AG09309 (cell line): ENCODE results near the gene KITLG.

ENCODE experiments used
- DNase-seq: peaks from one replicate; pipeline ENCODE4 v3.0.0-alpha.2; 2010; ENCODE audit warnings: low read depth
- H3K4me3 ChIP-seq: 2 replicates; pipeline ENCODE4 v1.5.1; 2011; ENCODE audit warnings: mild to moderate bottlenecking, low read depth, low read length, moderate library complexity; ENCODE audit not compliant: control insufficient read depth
- TF ChIP-seq, protein P1 (sequence below): IDR thresholded peaks from 2 replicates; pipeline ENCODE4 v1.5.1; 2011; ENCODE audit warnings: mild to moderate bottlenecking, low read depth, low read length, inconsistent platforms; ENCODE audit not compliant: insufficient read depth, control insufficient read depth; ENCODE audit errors: missing control alignments

The KITLG gene

GRCh38 chr12:88572781-88573549 is 7.3 kb downstream of the KITLG start:
- TF ChIP-seq, protein P1, sequence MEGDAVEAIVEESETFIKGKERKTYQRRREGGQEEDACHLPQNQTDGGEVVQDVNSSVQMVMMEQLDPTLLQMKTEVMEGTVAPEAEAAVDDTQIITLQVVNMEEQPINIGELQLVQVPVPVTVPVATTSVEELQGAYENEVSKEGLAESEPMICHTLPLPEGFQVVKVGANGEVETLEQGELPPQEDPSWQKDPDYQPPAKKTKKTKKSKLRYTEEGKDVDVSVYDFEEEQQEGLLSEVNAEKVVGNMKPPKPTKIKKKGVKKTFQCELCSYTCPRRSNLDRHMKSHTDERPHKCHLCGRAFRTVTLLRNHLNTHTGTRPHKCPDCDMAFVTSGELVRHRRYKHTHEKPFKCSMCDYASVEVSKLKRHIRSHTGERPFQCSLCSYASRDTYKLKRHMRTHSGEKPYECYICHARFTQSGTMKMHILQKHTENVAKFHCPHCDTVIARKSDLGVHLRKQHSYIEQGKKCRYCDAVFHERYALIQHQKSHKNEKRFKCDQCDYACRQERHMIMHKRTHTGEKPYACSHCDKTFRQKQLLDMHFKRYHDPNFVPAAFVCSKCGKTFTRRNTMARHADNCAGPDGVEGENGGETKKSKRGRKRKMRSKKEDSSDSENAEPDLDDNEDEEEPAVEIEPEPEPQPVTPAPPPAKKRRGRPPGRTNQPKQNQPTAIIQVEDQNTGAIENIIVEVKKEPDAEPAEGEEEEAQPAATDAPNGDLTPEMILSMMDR: no peak
- no peak overlapping the region for H3K4me3 ChIP-seq
- DNase-seq: no peak

DNA sequence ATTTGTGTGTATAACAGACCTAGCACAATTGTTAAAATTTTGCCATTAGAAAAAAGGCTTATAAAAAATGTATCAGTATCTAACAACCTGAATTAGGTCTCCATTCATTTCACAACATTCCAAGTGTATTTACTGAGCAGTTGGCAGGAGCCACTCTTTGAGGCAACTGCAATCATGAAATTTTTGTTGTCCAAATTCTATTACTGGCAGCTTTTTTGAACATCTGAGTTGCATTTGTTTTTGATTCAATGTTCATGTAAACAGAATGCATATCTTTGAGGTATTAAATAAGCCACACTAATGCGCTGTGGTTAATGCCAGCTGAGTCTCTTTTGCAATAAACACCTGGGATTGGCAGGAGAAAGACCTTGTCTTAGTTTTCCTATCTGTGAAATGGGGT is 8.7 kb downstream of the KITLG start:
- no peak overlapping the region for H3K4me3 ChIP-seq
- TF ChIP-seq, protein P1: no peak
- no peak for DNase-seq

GRCh38 chr12:88570103-88570502 is 10.2 kb downstream of the KITLG start:
- no peak for DNase-seq
- TF ChIP-seq, protein P1: no peak
- no peak overlapping the region for H3K4me3 ChIP-seq

DNA sequence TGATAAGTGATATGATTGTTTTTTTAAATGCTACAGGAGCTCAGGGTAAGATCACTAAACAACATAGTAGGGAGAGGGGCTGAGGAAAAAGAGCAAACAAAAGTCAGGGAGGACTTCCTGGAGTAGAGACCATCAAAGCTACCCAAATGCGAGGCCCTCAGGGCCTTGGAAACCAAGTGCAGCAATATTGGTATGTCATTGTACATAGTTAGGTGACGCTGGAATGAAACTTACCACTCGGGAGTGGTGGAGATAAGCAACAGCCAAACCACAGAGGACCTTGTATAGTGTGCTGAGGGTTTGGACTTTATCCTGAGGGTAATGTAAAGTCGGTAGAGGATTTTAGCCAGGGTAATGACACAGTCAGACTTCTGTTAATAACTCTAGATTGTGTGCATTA is 13.8 kb downstream of the KITLG start:
- no peak overlapping the region for H3K4me3 ChIP-seq
- no peak for DNase-seq
- TF ChIP-seq, protein P1: no peak

GRCh38 chr12:88562846-88563582 is 17.3 kb downstream of the KITLG start:
- no peak overlapping the region for H3K4me3 ChIP-seq
- TF ChIP-seq, protein P1: no peak
- no peak for DNase-seq

DNA sequence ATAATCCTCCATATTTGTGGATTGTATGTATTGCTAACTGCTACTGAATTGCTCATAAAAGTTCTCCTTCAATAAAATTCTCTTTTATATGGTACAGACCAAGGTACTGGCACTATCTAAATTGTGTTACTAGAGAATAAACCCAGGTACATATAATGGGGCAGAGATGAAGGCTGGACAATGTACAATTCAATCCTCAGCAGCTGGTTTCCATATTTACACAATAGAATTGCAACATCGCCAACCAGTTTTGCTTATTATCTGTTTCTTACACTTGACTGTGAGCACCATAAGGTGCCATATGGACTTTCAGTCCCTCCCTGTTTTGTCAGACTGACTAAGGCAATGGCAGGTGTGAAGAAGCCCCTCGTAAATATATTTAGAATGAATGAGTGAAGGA is 18.1 kb downstream of the KITLG start:
- TF ChIP-seq, protein P1: no peak
- DNase-seq: no peak
- no peak overlapping the region for H3K4me3 ChIP-seq
